KOPT-K1 (cell line): Measurements from ENCODE around the gene TBCD.
"Not testable (repeated sequence)": the region's sequence is repeated elsewhere in the genome, so short reads cannot be mapped to it uniquely, and the experiment has no call there.

Experiments used
- H3K27ac ChIP-seq: fragments of 200-600 bp; sonication (generic); 2 replicates; pipeline ENCODE4 v1.5.1; 2016; ENCODE audit warnings: antibody characterized with exemption, mild to moderate bottlenecking, low read depth, low read length; ENCODE audit not compliant: poor library complexity, severe bottlenecking
- H3K36me3 ChIP-seq: fragments of 200-600 bp; sonication (generic); 2 replicates; pipeline ENCODE4 v1.5.1; 2017; ENCODE audit warnings: antibody characterized with exemption, mild to moderate bottlenecking, low read length, moderate library complexity; ENCODE audit not compliant: insufficient read depth
- H3K9me3 ChIP-seq: fragments of 200-600 bp; sonication (generic); 2 replicates; pipeline ENCODE4 v1.5.1; 2017; ENCODE audit warnings: antibody characterized with exemption, low read length, mild to moderate bottlenecking; ENCODE audit not compliant: insufficient read depth, poor library complexity, severe bottlenecking

TBCD gene

DNA sequence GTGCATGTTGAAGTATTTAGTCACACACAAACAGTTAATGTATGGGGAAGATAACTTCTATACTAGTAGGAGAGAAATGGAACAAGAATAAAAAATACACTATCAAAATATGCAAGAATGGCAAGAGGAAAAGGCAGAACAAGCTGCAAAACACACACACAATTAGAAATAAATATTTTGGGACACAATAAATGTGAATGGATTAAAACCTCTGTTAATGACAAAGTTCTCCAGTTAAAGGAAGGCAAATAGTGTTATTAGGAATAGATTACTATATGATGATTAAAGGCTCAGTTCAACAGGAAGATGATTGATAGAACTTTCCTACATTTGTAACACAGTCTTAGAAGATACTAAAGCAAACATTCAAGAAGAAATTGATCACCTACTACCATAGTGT is 194.2 kb downstream of the TBCD start:
- Histone ChIP-seq H3K27ac (no peak overlapping the region), H3K9me3 (peaks cover 100% of the 10 kb centered on the region), H3K36me3 (peaks cover 88% of the 10 kb centered on the region)

DNA sequence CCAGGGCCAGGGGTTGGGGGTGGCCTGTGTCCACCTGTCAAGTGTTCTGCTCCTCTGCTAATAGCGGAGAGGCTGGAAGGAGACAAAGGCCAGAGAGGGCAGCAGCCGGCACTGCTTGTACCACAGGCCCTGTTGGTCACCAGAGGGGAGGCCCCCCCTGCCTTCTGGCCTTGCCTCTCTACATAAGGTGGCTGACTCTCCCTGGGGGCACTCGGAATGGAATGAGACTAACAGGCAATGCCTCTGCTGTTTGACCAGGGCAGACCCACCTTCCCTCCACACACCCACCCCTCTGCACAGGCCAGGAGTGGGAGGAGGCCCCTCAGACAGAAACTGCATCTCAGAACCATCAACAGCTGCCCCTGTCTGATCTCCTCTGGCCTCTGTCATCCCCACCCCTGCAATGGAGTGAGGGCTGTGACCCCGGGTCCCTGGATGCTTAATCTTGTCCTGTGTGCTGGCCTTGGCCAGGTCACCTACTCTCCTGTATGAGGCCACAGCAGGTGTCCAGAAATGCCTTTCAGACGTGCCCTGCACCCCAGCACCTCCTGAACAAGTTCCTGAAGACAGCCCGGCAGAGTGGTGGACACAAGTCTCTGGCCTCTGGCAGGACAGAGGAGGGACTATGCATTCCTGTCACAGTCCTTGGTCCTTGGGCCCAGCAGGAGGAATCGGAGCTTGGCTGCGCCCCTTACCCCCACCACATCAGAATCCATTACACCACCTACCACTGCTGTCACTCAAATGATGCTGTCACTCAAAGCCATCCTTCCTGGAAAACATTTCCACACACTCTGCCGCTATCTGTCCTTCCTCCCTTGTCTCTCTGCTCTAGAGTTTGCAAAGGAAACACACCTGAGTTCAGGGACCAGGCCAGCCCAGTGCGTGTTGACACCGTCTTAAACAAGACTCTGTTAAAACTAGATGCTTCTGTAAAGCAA is 195.5 kb downstream of the TBCD start:
- H3K36me3 ChIP-seq = peaks cover 79% of the 10 kb centered on the region
- H3K9me3 ChIP-seq = peaks cover 100% of the 10 kb centered on the region
- H3K27ac ChIP-seq = no peak overlapping the region

DNA sequence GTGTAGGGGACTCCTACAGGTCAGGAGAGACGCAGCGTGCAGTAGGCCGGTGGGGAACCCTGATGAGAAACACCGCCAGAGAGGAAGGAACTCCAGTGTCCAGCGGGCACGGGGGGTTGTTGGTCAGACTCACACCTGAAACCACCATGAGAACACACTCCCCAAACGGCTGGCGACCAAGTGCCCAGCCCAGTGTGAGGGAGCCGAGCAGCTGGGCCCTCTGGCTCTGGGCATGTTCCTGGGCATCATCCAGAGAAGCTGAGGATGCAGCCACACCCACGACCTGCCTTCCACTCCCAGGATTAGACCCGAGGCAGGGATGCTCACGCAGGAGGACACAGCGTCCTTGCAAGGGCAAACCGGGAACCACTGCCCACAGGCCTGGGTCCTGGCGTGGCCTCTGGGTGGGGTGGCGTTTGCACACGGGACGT is 196.2 kb downstream of the TBCD start:
- Histone ChIP-seq H3K36me3 (peaks cover 71% of the 10 kb centered on the region), H3K9me3 (peaks cover 100% of the 10 kb centered on the region), H3K27ac (no peak overlapping the region)

DNA sequence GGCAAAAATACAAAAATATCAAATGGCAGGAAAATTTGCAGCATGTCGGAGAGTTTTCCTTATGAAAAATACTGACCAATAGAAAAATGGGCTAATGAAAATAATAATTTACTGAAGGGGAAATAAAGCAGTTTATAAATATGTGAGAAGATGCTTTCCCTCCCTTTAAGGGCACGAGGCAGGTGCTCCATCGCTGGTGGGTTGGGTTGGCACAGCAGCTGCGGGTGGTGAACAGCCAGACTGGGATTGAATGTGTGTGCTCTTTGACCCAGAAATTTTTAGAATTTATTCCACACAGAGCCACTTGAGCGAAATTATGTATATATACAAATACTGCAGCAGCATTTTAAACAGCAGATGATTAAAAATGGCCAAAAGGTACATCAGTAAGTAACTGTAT is 197.1 kb downstream of the TBCD start:
- Histone ChIP-seq H3K27ac (no peak overlapping the region), H3K9me3 (peaks cover 100% of the 10 kb centered on the region), H3K36me3 (peaks cover 62% of the 10 kb centered on the region)

DNA sequence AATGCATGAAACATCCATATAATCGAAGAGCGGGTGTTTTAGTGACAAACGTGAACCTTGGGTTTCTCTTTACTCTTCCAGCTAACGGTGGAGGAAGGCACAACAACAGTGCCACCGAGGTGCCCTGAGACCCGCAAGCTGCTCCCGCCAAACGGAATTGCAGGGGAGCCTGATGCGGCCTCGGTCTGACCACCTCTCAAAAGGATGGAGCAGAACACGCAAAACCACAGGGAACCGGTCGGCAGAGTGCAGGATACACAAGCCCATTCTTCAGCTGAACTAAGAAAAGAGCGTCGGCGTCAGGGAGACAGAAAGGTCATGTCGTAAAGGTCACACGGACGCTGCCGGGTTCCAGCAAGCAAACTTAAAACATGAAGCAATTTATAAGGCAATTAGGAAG is 197.5 kb downstream of the TBCD start:
- Histone ChIP-seq H3K36me3 (peaks cover 58% of the 10 kb centered on the region), H3K9me3 (peaks cover 99% of the 10 kb centered on the region), H3K27ac (no peak overlapping the region)

DNA sequence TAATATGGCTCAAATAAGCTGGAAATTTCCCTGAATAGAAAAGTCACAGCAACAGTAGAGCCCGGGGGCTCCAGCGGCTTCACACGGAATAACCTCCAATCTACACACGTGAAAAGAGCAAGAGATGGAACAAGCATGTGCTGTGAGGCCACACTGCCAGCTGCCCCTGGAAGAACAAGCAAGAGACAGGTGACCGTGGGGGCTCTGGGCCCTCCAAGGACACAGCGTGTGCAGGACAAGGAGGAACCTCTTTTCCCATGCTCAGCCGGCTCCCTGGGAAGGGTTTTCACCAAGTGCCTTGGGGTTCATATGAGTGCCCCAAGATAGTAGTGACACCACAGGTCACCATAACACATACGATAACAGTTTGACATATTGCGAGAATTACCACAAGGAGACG is 198.1 kb downstream of the TBCD start:
- Histone ChIP-seq H3K9me3 (peaks cover 99% of the 10 kb centered on the region), H3K27ac (no peak overlapping the region), H3K36me3 (peaks cover 52% of the 10 kb centered on the region)

DNA sequence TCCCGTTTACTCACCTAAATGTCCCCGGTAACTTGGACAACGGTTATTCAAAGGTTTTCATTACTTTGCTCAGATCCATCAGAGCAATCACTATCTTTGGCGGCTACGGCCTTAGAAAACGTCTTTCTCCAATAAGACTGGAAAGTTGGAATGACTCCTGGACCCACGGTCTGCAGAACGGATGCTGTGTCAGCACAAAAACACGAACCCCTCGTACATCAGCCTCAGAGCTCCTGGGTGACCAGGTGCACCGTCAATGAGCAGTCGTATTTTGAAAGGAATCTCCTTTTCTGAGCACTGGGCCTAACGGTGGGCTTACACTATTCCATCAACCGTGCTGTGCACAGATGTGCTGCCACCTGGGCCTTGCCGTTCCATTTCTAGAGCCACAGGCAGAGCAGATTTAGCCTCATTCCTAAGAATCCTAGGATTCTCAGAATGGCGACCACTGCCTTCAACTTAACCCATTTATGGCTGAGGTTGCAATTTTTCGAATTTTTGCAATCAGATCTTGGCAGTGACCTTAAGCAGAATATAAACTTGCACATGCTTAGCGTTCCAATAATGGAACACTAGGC is 198.7 kb downstream of the TBCD start:
- peaks cover 46% of the 10 kb centered on the region for H3K36me3 ChIP-seq
- H3K9me3 ChIP-seq = peaks cover 99% of the 10 kb centered on the region
- H3K27ac ChIP-seq = no peak overlapping the region

DNA sequence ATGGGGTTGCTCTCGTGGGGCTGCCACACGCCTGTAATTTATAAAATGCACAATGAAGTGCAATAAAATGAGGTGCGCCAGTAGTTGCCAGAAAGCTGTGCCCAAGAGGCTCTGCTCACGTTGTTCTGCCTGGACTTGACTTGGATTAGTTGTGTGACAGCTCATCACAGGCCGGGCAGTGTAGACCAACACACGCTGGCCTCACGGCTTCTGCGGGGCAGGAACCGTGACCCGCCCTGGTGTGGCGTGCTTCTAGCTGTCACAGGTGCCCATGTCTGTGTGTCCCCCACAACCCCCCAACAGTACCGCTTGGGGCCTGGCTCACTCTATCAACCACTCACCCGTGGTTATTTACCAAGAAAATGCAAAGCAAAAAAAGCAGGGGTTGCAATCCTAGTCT is 200.2 kb downstream of the TBCD start:
- H3K9me3 ChIP-seq = peaks cover 95% of the 10 kb centered on the region
- H3K36me3 ChIP-seq = peaks cover 37% of the 10 kb centered on the region; the same call in 1 of the 2 replicates
- no peak overlapping the region for H3K27ac ChIP-seq

DNA sequence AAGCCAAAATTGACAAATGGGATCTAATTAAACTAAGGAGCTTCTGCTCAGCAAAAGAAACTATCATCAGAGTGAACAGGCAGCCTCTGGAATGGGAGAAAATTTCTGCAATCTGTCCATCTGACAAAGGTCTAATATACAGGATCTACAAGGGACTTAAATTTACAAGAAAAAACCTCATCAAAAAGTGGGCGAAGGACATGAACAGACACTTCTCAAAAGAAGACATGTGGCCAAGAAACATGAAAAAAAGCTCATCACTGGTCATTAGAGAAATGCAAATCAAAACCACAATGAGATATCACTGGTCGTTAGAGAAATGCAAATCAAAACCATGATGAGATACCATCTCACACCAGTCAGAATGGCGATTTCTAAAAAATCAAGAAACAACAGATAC is 203.2 kb downstream of the TBCD start:
- Histone ChIP-seq H3K9me3 (peaks cover 65% of the 10 kb centered on the region), H3K36me3 (peaks cover 13% of the 10 kb centered on the region; the same call in 1 of the 2 replicates)
- H3K27ac ChIP-seq = not testable (repeated sequence)

DNA sequence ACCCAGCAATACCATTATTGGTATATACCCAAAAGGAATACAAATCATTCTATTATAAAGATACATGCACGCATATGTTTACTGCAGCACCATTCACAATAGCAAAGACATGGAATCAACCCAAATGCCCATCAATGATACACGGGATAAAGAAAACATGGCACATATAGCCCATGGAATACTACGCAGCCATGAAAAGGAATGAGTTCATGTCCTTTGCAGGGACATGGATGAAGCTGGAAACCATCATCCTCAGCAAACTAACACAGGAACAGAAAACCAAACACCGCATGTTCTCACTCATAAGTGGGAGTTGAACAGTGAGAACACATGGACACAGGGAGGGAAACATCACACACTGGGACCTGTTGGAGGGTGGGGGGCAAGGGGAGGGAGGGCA is 203.8 kb downstream of the TBCD start:
- H3K36me3 ChIP-seq, H3K27ac ChIP-seq: not testable (repeated sequence)
- peaks cover 59% of the 10 kb centered on the region for H3K9me3 ChIP-seq

DNA sequence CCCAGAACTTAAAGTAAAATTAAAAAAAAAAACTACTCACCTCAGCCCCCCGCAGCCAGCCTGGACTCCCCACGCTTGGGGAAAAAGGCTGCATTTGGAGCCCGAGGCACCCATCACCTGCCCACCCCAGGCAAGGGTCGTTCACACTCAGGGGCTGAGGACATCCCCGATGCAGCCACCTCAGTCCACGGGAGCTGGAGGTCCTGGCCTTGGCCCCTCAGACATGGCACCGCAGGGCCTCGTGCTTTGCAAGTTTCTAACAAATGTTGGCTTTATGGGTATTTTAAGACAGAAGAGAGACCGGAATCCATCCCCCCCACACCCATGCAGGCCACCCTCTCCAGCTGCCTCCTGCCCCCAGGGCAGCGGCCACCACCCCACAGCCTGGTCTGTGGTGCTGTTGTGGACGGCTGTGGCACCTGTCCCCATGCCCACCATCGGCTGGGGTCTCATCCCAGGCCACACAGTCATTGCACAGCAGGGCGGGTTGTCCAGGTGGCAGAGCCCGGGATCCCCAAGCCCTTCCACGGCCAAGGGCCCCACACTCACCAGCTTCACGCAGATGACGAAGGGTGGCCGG is 204.4 kb downstream of the TBCD start:
- H3K27ac ChIP-seq = no peak overlapping the region
- peaks cover 2% of the 10 kb centered on the region; the same call in 1 of the 2 replicates for H3K36me3 ChIP-seq
- H3K9me3 ChIP-seq = peaks cover 53% of the 10 kb centered on the region

DNA sequence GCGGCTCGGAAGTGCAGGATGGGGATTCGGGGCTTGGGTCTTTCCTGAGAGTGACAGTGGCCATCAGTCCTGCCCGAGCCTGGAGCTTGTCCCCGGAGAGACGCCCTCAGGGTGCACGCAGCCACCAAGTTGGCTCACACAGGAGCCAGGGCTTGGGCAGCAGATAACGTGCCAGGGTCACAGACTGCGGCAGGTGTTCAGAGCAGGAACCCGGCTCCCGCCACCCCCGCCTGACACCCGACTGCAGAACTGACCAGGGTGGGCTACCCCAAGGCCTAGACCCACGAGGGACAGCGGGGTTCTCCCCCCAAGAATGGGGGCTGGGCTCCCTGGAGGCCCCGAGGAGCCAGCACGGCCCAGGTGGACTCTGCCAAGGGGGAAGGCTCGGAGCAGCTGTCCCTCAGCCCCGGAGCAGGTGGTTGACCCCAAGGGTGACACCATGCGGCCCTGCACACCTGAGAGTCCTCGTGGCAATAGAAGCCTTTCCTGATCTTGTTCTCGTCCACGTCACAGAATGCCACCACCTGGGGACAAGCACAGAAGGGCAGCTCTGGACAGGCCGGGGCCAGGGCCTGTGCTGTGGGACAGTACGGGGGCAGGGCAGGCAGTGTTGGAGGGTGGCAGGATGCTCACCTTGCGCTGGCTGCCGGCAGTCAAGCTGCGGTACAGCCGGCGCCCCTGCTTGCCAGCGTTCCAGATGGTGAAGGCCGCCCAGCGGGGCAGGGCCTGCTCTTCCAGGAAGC is 205.0 kb downstream of the TBCD start:
- Histone ChIP-seq H3K9me3 (peaks cover 47% of the 10 kb centered on the region), H3K27ac (no peak overlapping the region), H3K36me3 (no peaks in the 10 kb centered on the region; the same call in 1 of the 2 replicates)

DNA sequence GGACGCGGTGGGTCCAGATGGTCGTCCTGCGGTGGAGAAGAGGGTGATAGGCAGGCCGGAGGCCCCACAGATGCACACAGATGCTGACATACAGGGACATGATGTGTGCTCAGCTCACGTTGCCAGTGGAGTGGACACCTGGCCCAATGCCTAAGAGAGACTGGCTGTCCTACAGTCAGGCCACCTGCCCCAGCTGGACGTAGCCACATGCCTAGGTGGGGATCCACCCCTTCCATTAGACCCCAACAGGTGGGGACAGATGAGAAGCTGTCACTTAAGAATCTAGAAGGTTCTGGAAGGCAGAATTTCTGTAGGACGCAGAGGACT is 205.6 kb downstream of the TBCD start:
- peaks cover 41% of the 10 kb centered on the region for H3K9me3 ChIP-seq
- no peaks in the 10 kb centered on the region; the same call in 1 of the 2 replicates for H3K36me3 ChIP-seq
- no peak overlapping the region for H3K27ac ChIP-seq

DNA sequence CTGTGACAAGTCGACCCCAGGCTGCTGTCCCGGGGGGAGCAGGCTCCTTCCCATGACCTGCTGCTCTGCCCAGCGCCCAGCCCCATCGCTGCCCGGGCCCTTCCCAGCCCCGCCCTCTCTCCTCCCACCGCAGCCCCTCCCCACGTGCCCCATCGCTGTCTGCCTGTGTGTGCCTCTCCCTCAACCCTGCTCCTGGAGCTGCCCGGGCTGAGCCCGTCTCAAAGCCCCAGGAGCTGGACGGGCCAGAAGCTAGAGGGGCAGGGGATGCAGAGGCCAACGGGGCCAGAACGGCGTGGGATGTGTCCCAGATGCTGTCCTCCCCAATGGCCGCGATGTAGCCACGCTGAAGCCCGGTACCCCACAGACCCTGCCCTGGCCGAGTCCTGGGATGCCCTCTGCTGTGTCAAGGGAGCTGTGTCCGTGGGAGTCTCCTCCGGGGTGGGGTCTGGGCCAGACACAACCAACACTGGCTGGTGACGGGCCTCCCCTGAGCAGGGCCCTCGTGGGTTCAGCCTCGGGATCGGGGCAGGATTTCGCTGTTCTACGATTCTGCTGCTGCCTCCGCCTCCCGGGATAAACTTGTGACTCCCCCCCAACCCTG is 206.2 kb downstream of the TBCD start:
- no peak overlapping the region for H3K27ac ChIP-seq
- H3K9me3 ChIP-seq = peaks cover 35% of the 10 kb centered on the region
- H3K36me3 ChIP-seq = no peaks in the 10 kb centered on the region; the same call in 1 of the 2 replicates
